Progenitor cell of endocrine pancreas (in vitro differentiated cells): ENCODE results near the gene KREMEN1. TPM values are rescaled to one million over a fixed set of nuclear protein-coding genes. Genes with fewer than 3 reads are reported as not detected.
A peak's percentile ranks its signal among the peaks of the same experiment; 100 is the strongest.

ENCODE experiments used
- DNase-seq: peaks from one replicate; pipeline ENCODE4 v3.0.0; 2021; ENCODE audit warnings: low spot score; ENCODE audit not compliant: unreplicated experiment
- H3K27ac Mint-ChIP-seq: 2 replicates; pipeline ENCODE4 v1.8.0; 2021; ENCODE audit warnings: mild to moderate bottlenecking, moderate library complexity, mixed read lengths
- H3K27me3 Mint-ChIP-seq: 2 replicates; pipeline ENCODE4 v1.8.0; 2021; ENCODE audit warnings: mixed read lengths
- H3K36me3 Mint-ChIP-seq: 2 replicates; pipeline ENCODE4 v1.8.0; 2022; ENCODE audit warnings: mixed read lengths; ENCODE audit not compliant: insufficient read depth
- H3K4me1 Mint-ChIP-seq: 2 replicates; pipeline ENCODE4 v1.8.0; 2021; ENCODE audit warnings: low read depth, mixed read lengths
- H3K4me3 Mint-ChIP-seq: 2 replicates; pipeline ENCODE4 v1.8.0; 2021; ENCODE audit warnings: low read depth, mild to moderate bottlenecking, moderate library complexity, mixed read lengths
- H3K9me3 Mint-ChIP-seq: 2 replicates; pipeline ENCODE4 v1.8.0; 2021; ENCODE audit warnings: low read depth, mixed read lengths
- total RNA-seq: library from RNA; stranded (reverse); gene quantifications from 2 replicates; pipeline ENCODE4 v1.2.1, GENCODE V29; 2021
- TF ChIP-seq, protein P1 (sequence below): fragments of 200-600 bp; sonication (generic); IDR thresholded peaks from one replicate; pipeline ENCODE4 v1.5.0; 2021; ENCODE audit warnings: antibody characterized with exemption, mild to moderate bottlenecking; ENCODE audit not compliant: unreplicated experiment

Gene KREMEN1
- total RNA-seq, 1 donor from 2014 or later = 10.5 TPM

DNA sequence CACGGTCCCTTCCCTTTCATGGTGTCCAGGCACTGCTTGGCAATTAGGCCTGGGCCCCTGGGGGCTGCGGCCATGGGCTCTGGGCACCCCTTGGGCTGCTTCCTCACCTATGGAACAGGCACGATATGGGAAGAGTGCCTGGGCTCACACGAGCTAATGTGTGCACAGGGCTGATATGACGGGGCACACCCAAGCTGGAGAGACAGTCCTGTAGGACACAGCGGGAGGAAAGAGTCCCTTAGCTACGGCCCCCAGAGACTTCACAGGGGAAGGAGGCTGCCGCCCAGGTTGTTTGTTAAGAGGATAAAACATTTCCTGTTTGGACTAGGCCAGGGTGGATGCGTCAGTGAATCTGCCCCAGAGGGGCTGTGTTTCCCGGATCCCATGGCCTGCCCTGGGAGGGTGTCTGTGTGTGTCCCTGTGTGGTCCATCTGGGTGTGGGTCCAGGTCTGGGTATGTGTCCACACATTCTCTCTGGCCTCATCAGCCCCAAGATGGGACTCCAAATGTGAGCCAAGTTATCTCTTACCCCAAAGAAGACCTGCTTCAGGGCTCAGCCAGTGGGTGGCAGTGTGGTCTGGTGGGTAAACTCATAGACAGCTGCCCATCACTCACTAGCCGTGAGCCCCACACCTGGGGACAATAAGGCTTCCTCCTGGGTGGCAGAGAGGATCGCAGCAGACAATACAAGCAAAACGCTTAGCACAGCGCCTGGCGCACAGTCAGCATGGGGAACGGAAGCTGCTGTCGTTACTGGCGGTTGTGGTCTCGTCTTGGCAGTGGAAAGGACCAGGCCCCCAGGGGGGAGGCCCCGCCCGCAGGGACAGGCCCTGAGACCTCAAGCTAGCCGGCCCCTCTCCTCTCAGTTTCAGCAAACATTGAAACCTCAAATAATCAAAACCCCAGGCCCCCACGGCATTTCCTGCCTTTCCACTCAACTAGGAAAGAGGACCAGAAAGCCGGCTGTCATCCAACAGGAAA lies 129.7 kb downstream of the KREMEN1 start:
- Mint-ChIP-seq H3K4me3 (no peak overlapping the region), H3K27ac (peak overlapping the region; percentile 29), H3K27me3 (peaks cover 8% of the 10 kb centered on the region), H3K36me3 (no peaks in the 10 kb centered on the region), H3K4me1 (peaks cover 8% of the 10 kb centered on the region), H3K9me3 (no peaks in the 10 kb centered on the region)
- TF ChIP-seq, protein P1, sequence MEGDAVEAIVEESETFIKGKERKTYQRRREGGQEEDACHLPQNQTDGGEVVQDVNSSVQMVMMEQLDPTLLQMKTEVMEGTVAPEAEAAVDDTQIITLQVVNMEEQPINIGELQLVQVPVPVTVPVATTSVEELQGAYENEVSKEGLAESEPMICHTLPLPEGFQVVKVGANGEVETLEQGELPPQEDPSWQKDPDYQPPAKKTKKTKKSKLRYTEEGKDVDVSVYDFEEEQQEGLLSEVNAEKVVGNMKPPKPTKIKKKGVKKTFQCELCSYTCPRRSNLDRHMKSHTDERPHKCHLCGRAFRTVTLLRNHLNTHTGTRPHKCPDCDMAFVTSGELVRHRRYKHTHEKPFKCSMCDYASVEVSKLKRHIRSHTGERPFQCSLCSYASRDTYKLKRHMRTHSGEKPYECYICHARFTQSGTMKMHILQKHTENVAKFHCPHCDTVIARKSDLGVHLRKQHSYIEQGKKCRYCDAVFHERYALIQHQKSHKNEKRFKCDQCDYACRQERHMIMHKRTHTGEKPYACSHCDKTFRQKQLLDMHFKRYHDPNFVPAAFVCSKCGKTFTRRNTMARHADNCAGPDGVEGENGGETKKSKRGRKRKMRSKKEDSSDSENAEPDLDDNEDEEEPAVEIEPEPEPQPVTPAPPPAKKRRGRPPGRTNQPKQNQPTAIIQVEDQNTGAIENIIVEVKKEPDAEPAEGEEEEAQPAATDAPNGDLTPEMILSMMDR = peak; percentile 16
- DNase-seq = no peak

DNA sequence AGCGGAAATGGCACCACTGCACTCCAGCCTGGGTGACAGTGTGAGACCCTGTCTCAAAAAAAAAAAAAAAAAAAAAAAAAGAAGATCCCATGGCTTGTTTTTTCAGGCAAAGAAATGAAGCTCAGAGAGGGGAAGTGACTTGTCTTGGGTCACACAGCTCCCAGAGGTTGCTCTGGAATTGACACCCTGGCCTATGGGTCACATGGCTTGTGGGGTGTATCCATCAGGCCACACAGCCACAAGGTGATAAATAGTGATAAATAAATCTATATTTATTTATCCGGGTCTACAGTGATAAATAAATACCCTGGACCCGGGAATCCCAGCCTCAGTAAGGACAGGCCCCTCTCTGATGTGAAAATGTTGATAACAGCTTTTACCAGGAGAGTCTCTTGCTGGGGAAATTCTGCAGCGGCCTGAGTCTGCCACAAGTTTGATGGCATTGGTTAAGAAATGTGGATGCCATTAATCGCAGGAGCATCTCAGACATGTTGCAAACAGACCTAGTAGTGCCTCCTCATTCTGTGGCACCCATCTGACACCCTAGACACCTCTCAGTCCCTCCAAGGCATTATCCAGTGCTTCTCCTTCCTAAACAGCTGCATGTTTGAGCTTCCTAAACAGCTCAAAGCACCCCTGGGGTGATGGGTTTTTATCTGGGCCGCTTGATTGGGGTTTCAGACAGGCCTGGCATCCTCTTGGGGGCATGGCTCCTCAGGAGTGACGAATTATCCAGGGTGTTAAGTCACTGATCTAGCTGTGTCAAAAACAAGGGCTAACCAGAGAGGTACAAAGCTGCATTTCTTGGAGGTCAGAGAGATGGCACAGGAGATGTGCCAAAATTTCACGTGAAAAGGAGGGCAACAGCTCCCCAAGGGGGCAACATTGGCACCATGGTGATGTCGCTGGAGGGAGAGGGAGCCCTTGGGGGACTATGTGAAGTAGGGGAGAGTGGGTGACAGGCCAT lies 130.9 kb downstream of the KREMEN1 start:
- no peak overlapping the region for H3K27ac Mint-ChIP-seq
- peaks cover 8% of the 10 kb centered on the region for H3K27me3 Mint-ChIP-seq
- no peaks in the 10 kb centered on the region for H3K36me3 Mint-ChIP-seq
- peaks cover 8% of the 10 kb centered on the region for H3K4me1 Mint-ChIP-seq
- TF ChIP-seq, protein P1 = no peak
- no peak for DNase-seq
- H3K9me3 Mint-ChIP-seq = no peaks in the 10 kb centered on the region
- peak overlapping the region; percentile 1 for H3K4me3 Mint-ChIP-seq

DNA sequence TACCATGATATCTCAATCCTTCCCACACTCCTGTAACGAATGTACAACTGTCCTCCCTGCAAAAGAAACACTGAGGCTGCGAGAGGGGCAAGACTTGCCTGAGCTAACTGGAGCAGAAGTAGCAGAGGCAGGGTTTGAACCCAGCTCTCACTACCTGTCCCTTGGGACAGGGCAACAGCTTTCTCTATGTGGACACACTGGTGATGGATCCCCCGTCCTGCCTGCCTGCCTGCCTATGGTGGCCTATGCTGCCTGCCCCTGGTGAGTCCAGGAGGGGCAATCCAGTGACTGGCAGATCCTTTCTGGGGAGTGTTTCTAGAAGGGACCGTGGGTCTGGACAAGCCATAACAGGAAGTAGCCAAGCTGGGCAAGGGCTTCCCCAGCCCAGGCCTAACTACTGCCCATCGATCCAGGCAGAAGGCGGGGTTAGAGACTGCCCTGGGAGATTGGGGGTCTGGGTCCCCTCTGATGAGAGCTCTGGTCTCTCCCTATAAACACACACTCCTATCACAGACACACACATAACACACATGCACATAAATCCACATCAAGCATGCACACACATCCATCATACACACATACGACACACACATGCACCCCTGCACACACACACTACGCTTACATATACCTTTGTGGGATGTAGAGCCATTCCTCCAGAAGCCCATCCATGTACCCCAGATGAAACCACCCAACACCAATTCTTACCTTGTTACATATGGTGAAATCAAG lies 131.8 kb downstream of the KREMEN1 start:
- no peaks in the 10 kb centered on the region for H3K9me3 Mint-ChIP-seq
- H3K27me3 Mint-ChIP-seq = peaks cover 8% of the 10 kb centered on the region
- H3K4me3 Mint-ChIP-seq = peak overlapping the region; percentile 64
- no peaks in the 10 kb centered on the region for H3K36me3 Mint-ChIP-seq
- no peak for DNase-seq
- no peak overlapping the region for H3K27ac Mint-ChIP-seq
- TF ChIP-seq, protein P1 = no peak
- H3K4me1 Mint-ChIP-seq = peaks cover 10% of the 10 kb centered on the region

DNA sequence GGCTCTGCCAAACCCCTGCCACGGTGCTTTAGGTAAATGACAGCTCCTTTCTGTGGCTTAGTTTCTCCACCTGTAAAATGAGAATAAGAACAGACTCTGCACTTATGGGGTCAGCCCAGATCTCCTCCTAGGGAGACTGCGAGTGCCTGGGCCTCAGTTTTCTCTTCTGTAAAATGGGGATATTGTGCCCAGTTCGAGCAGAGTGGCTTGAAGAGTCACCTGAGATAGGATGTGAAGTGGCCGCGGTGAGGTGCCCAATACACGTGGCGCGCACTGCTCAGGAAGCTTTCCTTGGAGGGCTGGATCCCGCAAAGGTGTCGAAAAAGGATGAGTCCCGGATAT lies 132.4 kb downstream of the KREMEN1 start:
- peak overlapping the region; percentile 64 for H3K4me3 Mint-ChIP-seq
- no peak overlapping the region for H3K27ac Mint-ChIP-seq

More for the DNA sequence above, 132.4 kb downstream of the KREMEN1 start:
- Mint-ChIP-seq H3K9me3 (no peaks in the 10 kb centered on the region), H3K36me3 (no peaks in the 10 kb centered on the region), H3K27me3 (peaks cover 8% of the 10 kb centered on the region), H3K4me1 (peaks cover 10% of the 10 kb centered on the region)
- DNase-seq = no peak
- TF ChIP-seq, protein P1 = no peak
